Astrocyte (in vitro differentiated cells and primary cell): Measurements from ENCODE around the gene FOXD4L1. TPM values are rescaled to one million over a fixed set of nuclear protein-coding genes. Genes with fewer than 3 reads are reported as not detected.
"Not testable (repeated sequence)": the region's sequence is repeated elsewhere in the genome, so short reads cannot be mapped to it uniquely, and the experiment has no call there.

Source experiments
- DNase-seq: peaks from one replicate; pipeline ENCODE4 v3.0.0-alpha.2; 2010; ENCODE audit warnings: low read depth
- FAIRE-seq: peaks from 2 replicates; lab custom pipeline; 2011; peaks lifted over from hg19 to GRCh38; lab: Jason Lieb, UNC
- H2AFZ ChIP-seq: 2 replicates; pipeline ENCODE4 v1.6.0; 2012; ENCODE audit warnings: low read depth, low read length, inconsistent platforms
- H3K27ac ChIP-seq: 2 replicates; pipeline ENCODE4 v1.5.1; 2011; ENCODE audit warnings: low read depth, low read length, inconsistent platforms
- H3K27me3 ChIP-seq: 2 replicates; pipeline ENCODE4 v1.6.0; 2011; ENCODE audit warnings: low read length, inconsistent platforms; ENCODE audit not compliant: insufficient read depth
- H3K36me3 ChIP-seq: 2 replicates; pipeline ENCODE4 v1.5.1; 2011; ENCODE audit warnings: low read length, inconsistent platforms; ENCODE audit not compliant: insufficient read depth
- H3K4me1 ChIP-seq: 2 replicates; pipeline ENCODE4 v1.5.1; 2011; ENCODE audit warnings: low read length, inconsistent platforms; ENCODE audit not compliant: insufficient read depth
- H3K4me2 ChIP-seq: 2 replicates; pipeline ENCODE4 v1.6.0; 2012; ENCODE audit warnings: low read length, inconsistent platforms
- H3K4me3 ChIP-seq: 2 replicates; pipeline ENCODE4 v1.5.1; 2011; ENCODE audit warnings: low read depth, mild to moderate bottlenecking, low read length, inconsistent platforms; ENCODE audit not compliant: insufficient read depth
- H3K79me2 ChIP-seq: 2 replicates; pipeline ENCODE4 v1.6.0; 2012; ENCODE audit warnings: mild to moderate bottlenecking, low read length, inconsistent platforms; ENCODE audit not compliant: insufficient read depth
- H3K9ac ChIP-seq: 2 replicates; pipeline ENCODE4 v1.6.0; 2012; ENCODE audit warnings: mild to moderate bottlenecking, low read length, inconsistent platforms
- H3K9me3 ChIP-seq: 2 replicates; pipeline ENCODE4 v1.5.1; 2012; ENCODE audit warnings: low read depth, mild to moderate bottlenecking, low read length, inconsistent platforms; ENCODE audit not compliant: insufficient read depth
- H4K20me1 ChIP-seq: 2 replicates; pipeline ENCODE4 v1.6.0; 2012; ENCODE audit warnings: low read length, inconsistent platforms; ENCODE audit not compliant: insufficient read depth
- H3K27ac Mint-ChIP-seq: one replicate; pipeline ENCODE4 v1.8.0; 2021; ENCODE audit warnings: mild to moderate bottlenecking, mixed read lengths; ENCODE audit not compliant: unreplicated experiment
- H3K27me3 Mint-ChIP-seq: one replicate; pipeline ENCODE4 v1.8.0; 2021; ENCODE audit warnings: low read depth, mixed read lengths; ENCODE audit not compliant: unreplicated experiment
- H3K36me3 Mint-ChIP-seq: one replicate; pipeline ENCODE4 v1.8.0; 2021; ENCODE audit warnings: low read depth, mixed read lengths; ENCODE audit not compliant: unreplicated experiment
- H3K4me1 Mint-ChIP-seq: one replicate; pipeline ENCODE4 v1.8.0; 2021; ENCODE audit warnings: low read depth, mixed read lengths; ENCODE audit not compliant: unreplicated experiment
- H3K4me3 Mint-ChIP-seq: one replicate; pipeline ENCODE4 v1.8.0; 2021; ENCODE audit warnings: mild to moderate bottlenecking, moderate library complexity, mixed read lengths; ENCODE audit not compliant: unreplicated experiment
- H3K9me3 Mint-ChIP-seq: one replicate; pipeline ENCODE4 v1.8.0; 2021; ENCODE audit warnings: mild to moderate bottlenecking, mixed read lengths; ENCODE audit not compliant: unreplicated experiment
- total RNA-seq: library from RNA; stranded (reverse); gene quantifications from 2 replicates; pipeline ENCODE4 v1.2.1, GENCODE V29; 2021

FOXD4L1 gene
- total RNA-seq, 1 donor from 2014 or later, result not detected

GRCh38 chr2:113524986-113525385 lies 26.5 kb downstream of the FOXD4L1 start:
- not testable (repeated sequence) for H3K27ac Mint-ChIP-seq, H3K36me3 Mint-ChIP-seq, H3K27ac ChIP-seq

GRCh38 chr2:113527350-113528045 lies 29.0 kb downstream of the FOXD4L1 start:
- not testable (repeated sequence) for H3K4me2 ChIP-seq, H2AFZ ChIP-seq, FAIRE-seq, H3K9ac ChIP-seq, H3K27me3 ChIP-seq, H3K4me1 Mint-ChIP-seq, H4K20me1 ChIP-seq, H3K27me3 Mint-ChIP-seq, H3K4me1 ChIP-seq, H3K27ac ChIP-seq, H3K9me3 Mint-ChIP-seq, H3K4me3 Mint-ChIP-seq, H3K4me3 ChIP-seq, H3K27ac Mint-ChIP-seq, H3K9me3 ChIP-seq, H3K36me3 Mint-ChIP-seq, DNase-seq, H3K79me2 ChIP-seq, H3K36me3 ChIP-seq

More at GRCh38 chr2:113524986-113525385, 26.5 kb downstream of the FOXD4L1 start:
- not testable (repeated sequence) for H3K4me2 ChIP-seq, H3K36me3 ChIP-seq, H4K20me1 ChIP-seq, H3K27me3 ChIP-seq, H3K79me2 ChIP-seq, H2AFZ ChIP-seq, DNase-seq, H3K4me1 ChIP-seq, H3K9me3 Mint-ChIP-seq, H3K4me3 ChIP-seq, H3K4me1 Mint-ChIP-seq, H3K9ac ChIP-seq, FAIRE-seq, H3K27me3 Mint-ChIP-seq, H3K4me3 Mint-ChIP-seq, H3K9me3 ChIP-seq

GRCh38 chr2:113528126-113528525 lies 29.7 kb downstream of the FOXD4L1 start:
- H3K9ac ChIP-seq, DNase-seq, H3K9me3 ChIP-seq, H3K27me3 ChIP-seq, FAIRE-seq, H3K36me3 Mint-ChIP-seq, H3K4me3 ChIP-seq, H3K27me3 Mint-ChIP-seq, H3K27ac Mint-ChIP-seq, H3K36me3 ChIP-seq, H3K79me2 ChIP-seq, H3K4me2 ChIP-seq, H3K4me1 Mint-ChIP-seq, H2AFZ ChIP-seq, H3K27ac ChIP-seq, H3K4me3 Mint-ChIP-seq, H3K9me3 Mint-ChIP-seq, H4K20me1 ChIP-seq, H3K4me1 ChIP-seq: not testable (repeated sequence)

GRCh38 chr2:113528904-113529303 lies 30.4 kb downstream of the FOXD4L1 start:
- not testable (repeated sequence) for H3K27me3 ChIP-seq, H3K9me3 ChIP-seq, DNase-seq, H3K36me3 Mint-ChIP-seq, H3K9me3 Mint-ChIP-seq, H3K4me3 ChIP-seq, H3K36me3 ChIP-seq, H3K79me2 ChIP-seq, FAIRE-seq, H3K27ac Mint-ChIP-seq, H3K27ac ChIP-seq, H4K20me1 ChIP-seq, H3K4me1 Mint-ChIP-seq, H3K4me1 ChIP-seq, H3K27me3 Mint-ChIP-seq, H3K4me3 Mint-ChIP-seq, H3K4me2 ChIP-seq, H2AFZ ChIP-seq, H3K9ac ChIP-seq

GRCh38 chr2:113532991-113533390 lies 34.5 kb downstream of the FOXD4L1 start:
- H3K36me3 ChIP-seq, H3K36me3 Mint-ChIP-seq, H3K27ac ChIP-seq, H3K4me3 ChIP-seq, H3K4me3 Mint-ChIP-seq, H4K20me1 ChIP-seq, H3K4me1 ChIP-seq, H3K4me2 ChIP-seq, DNase-seq, H3K4me1 Mint-ChIP-seq, H3K27me3 ChIP-seq, H3K27me3 Mint-ChIP-seq, H3K9me3 Mint-ChIP-seq, FAIRE-seq, H3K27ac Mint-ChIP-seq, H2AFZ ChIP-seq, H3K9me3 ChIP-seq, H3K9ac ChIP-seq, H3K79me2 ChIP-seq: not testable (repeated sequence)

- H3K9ac ChIP-seq, H2AFZ ChIP-seq, H3K4me2 ChIP-seq, H3K36me3 ChIP-seq, H3K27me3 ChIP-seq, H3K4me1 Mint-ChIP-seq, H3K4me3 ChIP-seq, H3K79me2 ChIP-seq, DNase-seq, H3K27ac ChIP-seq, H3K27ac Mint-ChIP-seq, FAIRE-seq, H3K9me3 Mint-ChIP-seq, H4K20me1 ChIP-seq, H3K4me3 Mint-ChIP-seq, H3K36me3 Mint-ChIP-seq, H3K9me3 ChIP-seq, H3K4me1 ChIP-seq, H3K27me3 Mint-ChIP-seq: not testable (repeated sequence)
These were observed 38.1 kb downstream of the FOXD4L1 start for GRCh38 chr2:113536573-113536972.
